H9 (cell line): Measurements from ENCODE around the gene CRYGC. TPM values are rescaled to one million over a fixed set of nuclear protein-coding genes. Genes with fewer than 3 reads are reported as not detected.
A peak's percentile ranks its signal among the peaks of the same experiment; 100 is the strongest.

Source experiments
- DNase-seq: peaks from one replicate; pipeline ENCODE4 v3.0.0-alpha.2; 2017
- H2AFZ ChIP-seq: one replicate; pipeline ENCODE4 v1.6.1; 2013; ENCODE audit warnings: mild to moderate bottlenecking, low read length, control low read depth, moderate library complexity
- H2AK5ac ChIP-seq: 2 replicates; pipeline ENCODE4 v1.6.1; 2013; ENCODE audit warnings: low read length, control low read depth, mixed read lengths; ENCODE audit not compliant: insufficient read length
- H2BK120ac ChIP-seq: one replicate; pipeline ENCODE4 v1.6.1; 2013; ENCODE audit warnings: low read depth, mild to moderate bottlenecking, low read length, control low read depth, inconsistent platforms; ENCODE audit not compliant: poor library complexity, severe bottlenecking
- H2BK12ac ChIP-seq: 2 replicates; pipeline ENCODE4 v1.6.1; 2013; ENCODE audit warnings: low read length, control low read depth, mixed read lengths, low read depth; ENCODE audit not compliant: insufficient read length
- H2BK15ac ChIP-seq: 2 replicates; pipeline ENCODE4 v1.6.1; 2013; ENCODE audit warnings: low read depth, low read length, control low read depth
- H2BK20ac ChIP-seq: one replicate; pipeline ENCODE4 v1.6.1; 2013; ENCODE audit warnings: low read depth, mild to moderate bottlenecking, low read length, control low read depth, inconsistent platforms; ENCODE audit not compliant: poor library complexity, severe bottlenecking
- H2BK5ac ChIP-seq: 2 replicates; pipeline ENCODE4 v1.6.1; 2013; ENCODE audit warnings: low read length, control low read depth, mixed read lengths; ENCODE audit not compliant: insufficient read length
- H3K14ac ChIP-seq: 2 replicates; pipeline ENCODE4 v1.6.1; 2013; ENCODE audit warnings: low read length, control low read depth; ENCODE audit not compliant: insufficient read depth
- H3K18ac ChIP-seq: 2 replicates; pipeline ENCODE4 v1.6.1; 2013; ENCODE audit warnings: low read depth, mild to moderate bottlenecking, mixed read lengths, low read length, control low read depth; ENCODE audit not compliant: insufficient read length
- H3K23ac ChIP-seq: 2 replicates; pipeline ENCODE4 v1.6.1; 2013; ENCODE audit warnings: low read length, control low read depth, mixed read lengths, low read depth; ENCODE audit not compliant: insufficient read length
- H3K23me2 ChIP-seq: 2 replicates; pipeline ENCODE4 v1.6.1; 2013; ENCODE audit warnings: low read depth, mild to moderate bottlenecking, mixed read lengths, low read length, control low read depth; ENCODE audit not compliant: insufficient read length, poor library complexity, severe bottlenecking
- H3K27ac ChIP-seq: 2 replicates; pipeline ENCODE4 v1.5.1; 2013; ENCODE audit warnings: low read length, control low read depth, mixed read lengths, low read depth; ENCODE audit not compliant: insufficient read length
- H3K27me3 ChIP-seq: 2 replicates; pipeline ENCODE4 v1.6.1; 2013; ENCODE audit warnings: low read length, control low read depth, inconsistent platforms; ENCODE audit not compliant: insufficient read depth
- H3K4ac ChIP-seq: 2 replicates; pipeline ENCODE4 v1.6.1; 2013; ENCODE audit warnings: low read depth, mild to moderate bottlenecking, control low read depth, inconsistent platforms, low read length, moderate library complexity
- H3K4me1 ChIP-seq: 2 replicates; pipeline ENCODE4 v1.6.1; 2013; ENCODE audit warnings: low read length, control low read depth, inconsistent platforms; ENCODE audit not compliant: insufficient read depth
- H3K4me2 ChIP-seq: 2 replicates; pipeline ENCODE4 v1.6.1; 2013; ENCODE audit warnings: low read length, control low read depth, mixed read lengths; ENCODE audit not compliant: insufficient read length, insufficient read depth
- H3K56ac ChIP-seq: 2 replicates; pipeline ENCODE4 v1.6.1; 2013; ENCODE audit warnings: low read depth, mild to moderate bottlenecking, mixed read lengths, low read length, control low read depth; ENCODE audit not compliant: insufficient read length
- H3K79me1 ChIP-seq: 2 replicates; pipeline ENCODE4 v1.6.1; 2013; ENCODE audit warnings: low read depth, mild to moderate bottlenecking, moderate library complexity, low read length, control low read depth, inconsistent platforms; ENCODE audit not compliant: insufficient read depth, poor library complexity, severe bottlenecking
- H3K79me2 ChIP-seq: 2 replicates; pipeline ENCODE4 v1.6.1; 2013; ENCODE audit warnings: low read length, control low read depth, inconsistent platforms; ENCODE audit not compliant: insufficient read depth
- H3K9ac ChIP-seq: 2 replicates; pipeline ENCODE4 v1.6.1; 2013; ENCODE audit warnings: low read length, control low read depth, mixed read lengths; ENCODE audit not compliant: insufficient read length; ENCODE audit errors: extremely low read depth
- H3K9me3 ChIP-seq: one replicate; pipeline ENCODE4 v1.6.1; 2013; ENCODE audit warnings: low read depth, low read length, inconsistent platforms; ENCODE audit not compliant: control insufficient read depth
- H3T11ph ChIP-seq: one replicate; pipeline ENCODE4 v1.6.1; 2013; ENCODE audit warnings: mild to moderate bottlenecking, low read length, control low read depth, inconsistent platforms
- H4K20me1 ChIP-seq: one replicate; pipeline ENCODE4 v1.6.1; 2013; ENCODE audit not compliant: control insufficient read depth, insufficient read length, insufficient read depth
- H4K5ac ChIP-seq: 2 replicates; pipeline ENCODE4 v1.6.1; 2013; ENCODE audit warnings: low read depth, mild to moderate bottlenecking, mixed read lengths, low read length, control low read depth; ENCODE audit not compliant: insufficient read length
- H4K8ac ChIP-seq: replicated peaks from 2 replicates; pipeline ENCODE4 v1.6.1; 2013; ENCODE audit warnings: low read length, control low read depth, mixed read lengths, low read depth; ENCODE audit not compliant: insufficient read length
- H4K91ac ChIP-seq: 2 replicates; pipeline ENCODE4 v1.6.1; 2013; ENCODE audit warnings: low read depth, mild to moderate bottlenecking, moderate library complexity, mixed read lengths, low read length, control low read depth; ENCODE audit not compliant: insufficient read length
- H3K27ac Mint-ChIP-seq, 3 experiments: 2 replicates in 2 of 3; 3 replicates in 1 of 3; pipeline ENCODE4 v1.8.0; 2020 to 2021; ENCODE audit warnings: mixed read lengths in 3 of 3, mild to moderate bottlenecking in 1 of 3, moderate library complexity in 1 of 3
- H3K27me3 Mint-ChIP-seq: 2 replicates; pipeline ENCODE4 v1.8.0; 2021; ENCODE audit warnings: low read depth, mild to moderate bottlenecking, moderate library complexity, mixed read lengths
- H3K36me3 Mint-ChIP-seq, 3 experiments: 2 replicates in 2 of 3; 3 replicates in 1 of 3; pipeline ENCODE4 v1.8.0; 2020 to 2021; ENCODE audit warnings: low read depth in 3 of 3, mixed read lengths in 3 of 3; ENCODE audit not compliant: insufficient read depth in 1 of 3
- H3K4me1 Mint-ChIP-seq, 2 experiments: 2 replicates each; pipeline ENCODE4 v1.8.0; 2020; ENCODE audit warnings: mixed read lengths in 2 of 2
- H3K4me3 Mint-ChIP-seq, 2 experiments: 2 replicates in 1 of 2; 3 replicates in 1 of 2; pipeline ENCODE4 v1.8.0; 2020 to 2021; ENCODE audit warnings: mild to moderate bottlenecking in 2 of 2, mixed read lengths in 2 of 2, moderate library complexity in 1 of 2
- H3K9me3 Mint-ChIP-seq, 2 experiments: 2 replicates in 1 of 2; 3 replicates in 1 of 2; pipeline ENCODE4 v1.8.0; 2020; ENCODE audit warnings: mild to moderate bottlenecking in 2 of 2, mixed read lengths in 2 of 2, moderate library complexity in 1 of 2
- CTCF ChIP-seq: fragments of 200-600 bp; sonication (generic); conservative IDR thresholded peaks from 3 replicates; pipeline ENCODE4 v1.8.0; 2021; ENCODE audit warnings: antibody characterized with exemption, mild to moderate bottlenecking
- WGBS: extraction: QIAGEN DNeasy Blood & Tissue Kit; methylation state at CpG from one replicate; pipeline ENCODE4 v1.1.7; 2013; ENCODE audit warnings: missing lambda C conversion rate, low lambda C conversion rate, mixed read lengths; ENCODE audit not compliant: insufficient read length; ENCODE audit errors: extremely low coverage; 5-methylcytosine and 5-hydroxymethylcytosine counted together
- total RNA-seq: library from RNA; stranded (reverse); gene quantifications from 2 replicates; pipeline ENCODE4 v1.2.1, GENCODE V29; 2021

The CRYGC gene
- total RNA-seq, 1 experiment from 2014 or later: not detected

- Histone ChIP-seq H4K91ac (no peak overlapping the region), H3K23ac (no peak overlapping the region), H3T11ph (no peak overlapping the region), H2BK5ac (no peak overlapping the region), H2BK20ac (no peak overlapping the region), H3K4me2 (no peak overlapping the region), H3K79me2 (no peaks in the 10 kb centered on the region), H3K79me1 (no peaks in the 10 kb centered on the region), H3K23me2 (no peaks in the 10 kb centered on the region), H4K20me1 (no peaks in the 10 kb centered on the region), H4K5ac (no peak overlapping the region), H3K4ac (no peak overlapping the region), H3K9ac (no peak overlapping the region), H3K27me3 (no peaks in the 10 kb centered on the region), H3K4me1 (peaks cover 2% of the 10 kb centered on the region; the same call in 1 of the 2 replicates), H2AK5ac (no peak overlapping the region), H2AFZ (no peak overlapping the region), H3K18ac (no peak overlapping the region), H2BK120ac (no peak overlapping the region), H3K27ac (no peak overlapping the region), H3K14ac (no peak overlapping the region), H2BK12ac (no peak overlapping the region), H3K9me3 (no peaks in the 10 kb centered on the region), H4K8ac (no peak overlapping the region), H3K56ac (no peak overlapping the region), H2BK15ac (no peak overlapping the region)
- no peak for DNase-seq
- Mint-ChIP-seq H3K27ac (peak overlapping the region in 1 of 3 experiments; percentile 56; a peak in 2 of 7 replicates), H3K36me3 (peaks cover 2 to 14% (median 2%) of the 10 kb centered on the region in 3 experiments; a peak in 4 of 7 replicates), H3K9me3 (peaks cover 14 to 18% of the 10 kb centered on the region in 2 experiments; a peak in 4 of 5 replicates), H3K4me3 (no peak overlapping the region), H3K4me1 (peaks cover 22 to 23% of the 10 kb centered on the region in 2 experiments), H3K27me3 (no peaks in the 10 kb centered on the region)
- 0 out of 3 replicates have a peak, but pooled peaks have one; percentile 12 for TF ChIP-seq CTCF
- no CpG with 5 or more reads among the region's 3 CpGs for WGBS
These were observed 18.1 kb upstream of the CRYGC start for GRCh38 chr2:208147759-208148158.
